HG03097 (cell line): ENCODE data around the gene MPPE1.
"Not testable (repeated sequence)": the region's sequence is repeated elsewhere in the genome, so short reads cannot be mapped to it uniquely, and the experiment has no call there.

Experiments
- ATAC-seq: cut with Tn5 transposase; IDR thresholded peaks from one replicate; pipeline ENCODE4 v1.9.1; 2021; ENCODE audit not compliant: unreplicated experiment, low FRiP score

MPPE1 gene, protein sequence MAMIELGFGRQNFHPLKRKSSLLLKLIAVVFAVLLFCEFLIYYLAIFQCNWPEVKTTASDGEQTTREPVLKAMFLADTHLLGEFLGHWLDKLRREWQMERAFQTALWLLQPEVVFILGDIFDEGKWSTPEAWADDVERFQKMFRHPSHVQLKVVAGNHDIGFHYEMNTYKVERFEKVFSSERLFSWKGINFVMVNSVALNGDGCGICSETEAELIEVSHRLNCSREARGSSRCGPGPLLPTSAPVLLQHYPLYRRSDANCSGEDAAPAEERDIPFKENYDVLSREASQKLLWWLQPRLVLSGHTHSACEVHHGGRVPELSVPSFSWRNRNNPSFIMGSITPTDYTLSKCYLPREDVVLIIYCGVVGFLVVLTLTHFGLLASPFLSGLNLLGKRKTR

DNA sequence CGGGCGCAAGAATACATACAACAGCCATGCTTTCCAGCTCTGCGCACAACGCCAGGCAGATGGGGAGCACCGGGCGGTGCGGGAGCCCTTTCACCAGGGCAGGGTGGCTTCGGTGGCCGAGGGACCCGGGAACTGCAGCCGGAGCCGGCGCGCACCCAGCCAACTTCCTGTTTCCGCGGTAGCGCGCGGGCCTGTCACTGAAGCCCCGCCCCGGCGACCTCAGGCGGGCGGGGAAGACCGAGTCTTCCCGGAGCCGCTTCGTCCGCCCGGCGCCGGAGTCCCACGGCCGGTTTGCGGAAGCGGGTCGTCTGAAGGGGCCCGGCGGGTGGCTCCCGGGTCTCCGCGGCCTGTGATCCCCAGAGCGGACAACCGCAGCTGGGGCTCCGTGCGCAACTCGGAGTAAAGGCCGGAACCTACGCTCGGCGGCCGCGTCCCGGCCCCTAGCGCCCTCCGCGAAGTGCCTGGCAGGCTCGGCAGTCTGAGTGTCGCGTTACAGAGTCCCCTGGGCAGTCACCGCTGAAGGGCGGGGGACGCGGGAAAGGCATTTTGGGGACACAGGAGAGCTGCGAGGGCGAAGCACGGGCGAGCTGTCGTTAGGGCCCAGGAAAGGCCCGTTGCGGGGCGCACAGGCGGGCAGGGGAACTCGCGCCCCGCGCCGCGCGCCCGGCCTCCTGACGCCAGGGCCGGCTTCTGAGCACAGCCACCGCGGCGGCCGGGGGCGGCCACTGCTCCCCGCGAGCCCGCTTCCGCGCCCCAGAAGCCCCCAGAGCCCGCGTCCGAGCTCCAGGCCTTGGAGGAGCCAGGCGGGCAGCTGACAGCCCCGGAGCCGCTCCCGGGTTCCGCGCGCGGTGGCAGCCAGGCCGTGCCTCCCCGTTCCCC, at the start of gene MPPE1:
Gene MPPE1 (minus strand): TSS at position 136 of the 879 bp plus-strand sequence. CDS start 11,053 bp downstream, outside the sequence.
- ATAC-seq: peak; percentile 79

DNA sequence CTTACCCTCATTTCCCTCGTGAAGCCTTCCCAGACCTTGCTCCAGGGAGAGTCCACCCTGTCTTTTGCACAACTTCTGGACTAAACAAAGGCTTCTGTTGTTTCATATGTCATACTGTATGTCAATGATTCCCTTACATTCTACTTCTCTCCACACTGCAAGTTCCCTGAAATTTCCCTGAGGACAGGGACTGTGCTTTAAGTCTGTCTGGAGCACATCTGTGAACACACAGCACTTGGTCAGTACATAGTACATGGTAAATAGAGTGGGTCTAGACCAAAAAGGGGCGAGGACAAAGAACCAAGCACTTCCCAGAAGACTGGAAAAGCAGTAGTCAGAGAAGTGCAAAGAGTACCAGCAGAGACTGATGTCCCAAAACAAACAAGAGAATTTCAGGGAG, 49.5 kb upstream of the MPPE1 start:
- no peak for ATAC-seq

- no peak for ATAC-seq
Measured at GRCh38 chr18:11956371-11957308, 48.5 kb upstream of the MPPE1 start.

DNA sequence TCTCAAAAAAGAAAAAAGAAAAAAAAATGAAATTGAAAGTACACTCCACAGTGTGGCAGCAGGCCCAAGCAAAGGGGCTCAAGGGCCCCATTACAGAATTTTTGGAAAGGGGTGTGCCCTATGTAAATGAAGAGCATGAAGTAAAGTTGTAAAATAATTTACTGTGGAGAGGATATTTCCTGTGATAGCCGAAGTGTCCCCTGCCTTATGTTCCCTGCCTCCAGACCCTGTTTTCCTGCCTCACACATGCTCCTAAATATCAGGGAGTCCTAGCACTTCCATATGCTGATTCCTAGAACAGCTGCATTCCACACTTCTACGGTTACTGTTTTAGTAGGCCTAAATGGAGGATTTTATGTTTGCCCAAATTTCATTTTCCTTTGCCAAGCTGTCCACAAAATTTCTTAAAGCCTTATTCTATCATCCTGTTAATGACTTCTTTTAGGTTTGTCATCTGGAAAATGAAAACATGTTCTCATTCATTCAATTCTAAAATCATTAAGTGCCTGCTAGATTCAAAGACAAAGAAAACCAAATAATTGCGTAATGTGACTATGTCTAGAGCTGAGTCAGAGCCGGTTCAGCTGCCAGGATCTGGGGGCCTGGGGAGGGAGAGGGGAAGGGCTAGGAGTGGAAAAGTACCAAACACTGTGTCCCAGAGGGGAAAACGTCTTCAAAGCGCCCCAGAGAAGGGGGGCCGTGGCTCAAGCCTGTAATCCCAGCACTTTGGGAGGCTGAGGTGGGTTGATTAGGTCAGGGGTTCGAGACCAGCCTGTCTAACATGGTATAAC, 47.3 kb upstream of the MPPE1 start:
- ATAC-seq: no peak

DNA sequence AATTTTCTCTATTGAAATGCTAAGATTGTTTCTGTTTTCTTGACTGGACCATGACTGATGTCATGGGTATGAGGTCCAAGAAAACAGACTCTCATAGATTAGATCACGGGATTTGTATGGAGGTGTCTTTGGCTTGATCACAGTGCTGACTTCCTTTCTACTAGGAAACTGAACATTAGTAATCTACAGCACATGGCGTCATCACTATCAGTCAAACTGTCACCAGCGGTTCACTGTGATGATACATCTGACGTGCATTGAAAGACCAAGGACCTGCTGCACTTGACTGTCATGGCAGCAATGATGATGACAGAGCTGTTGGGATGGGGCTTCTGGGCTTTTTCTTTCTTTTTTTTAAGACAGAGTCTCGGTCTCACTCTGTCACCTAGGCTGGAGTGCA, 45.0 kb upstream of the MPPE1 start:
- no peak for ATAC-seq

DNA sequence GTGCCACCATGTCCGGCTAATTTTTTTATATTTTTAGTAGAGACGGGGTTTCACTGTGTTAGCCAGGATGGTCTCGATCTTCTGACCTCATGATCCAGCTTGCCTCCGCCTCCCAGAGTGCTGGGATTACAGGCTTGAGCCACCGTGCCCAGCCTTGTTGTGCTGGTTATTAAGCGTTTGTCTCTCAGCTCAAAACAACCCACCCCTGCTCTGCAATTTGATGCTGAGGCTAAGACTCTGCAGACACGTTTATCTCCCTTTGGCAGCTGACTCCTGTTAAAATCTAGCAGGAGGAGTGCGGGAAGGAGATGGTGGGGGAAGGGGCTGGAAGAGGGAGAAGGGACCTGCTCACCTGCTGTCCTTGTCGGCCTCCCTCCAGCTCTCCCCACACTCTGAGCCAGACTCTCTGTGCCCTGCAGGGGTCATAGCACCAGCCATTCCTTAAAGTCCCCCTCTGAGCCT, 43.3 kb upstream of the MPPE1 start:
- no peak for ATAC-seq

DNA sequence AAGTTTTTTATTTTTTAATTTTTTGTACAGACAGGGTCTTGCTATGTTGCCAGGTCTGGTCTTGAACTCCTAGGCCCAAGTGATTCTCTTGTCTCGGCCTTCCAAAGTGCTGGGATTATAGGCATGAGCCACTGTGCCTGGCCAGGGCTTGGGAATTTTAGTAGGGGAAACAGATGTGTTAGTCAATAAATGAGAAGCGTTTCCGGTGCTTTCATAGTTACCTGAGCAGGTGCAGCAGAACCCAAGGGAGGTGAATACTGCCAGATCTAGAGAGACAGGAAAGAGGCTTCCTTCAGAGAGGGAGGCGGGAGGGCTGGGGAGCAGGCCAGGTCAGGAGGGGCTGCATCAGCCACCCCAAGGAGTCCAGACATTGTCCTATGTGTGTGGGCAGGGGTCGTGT, 42.7 kb upstream of the MPPE1 start:
- ATAC-seq: no peak

DNA sequence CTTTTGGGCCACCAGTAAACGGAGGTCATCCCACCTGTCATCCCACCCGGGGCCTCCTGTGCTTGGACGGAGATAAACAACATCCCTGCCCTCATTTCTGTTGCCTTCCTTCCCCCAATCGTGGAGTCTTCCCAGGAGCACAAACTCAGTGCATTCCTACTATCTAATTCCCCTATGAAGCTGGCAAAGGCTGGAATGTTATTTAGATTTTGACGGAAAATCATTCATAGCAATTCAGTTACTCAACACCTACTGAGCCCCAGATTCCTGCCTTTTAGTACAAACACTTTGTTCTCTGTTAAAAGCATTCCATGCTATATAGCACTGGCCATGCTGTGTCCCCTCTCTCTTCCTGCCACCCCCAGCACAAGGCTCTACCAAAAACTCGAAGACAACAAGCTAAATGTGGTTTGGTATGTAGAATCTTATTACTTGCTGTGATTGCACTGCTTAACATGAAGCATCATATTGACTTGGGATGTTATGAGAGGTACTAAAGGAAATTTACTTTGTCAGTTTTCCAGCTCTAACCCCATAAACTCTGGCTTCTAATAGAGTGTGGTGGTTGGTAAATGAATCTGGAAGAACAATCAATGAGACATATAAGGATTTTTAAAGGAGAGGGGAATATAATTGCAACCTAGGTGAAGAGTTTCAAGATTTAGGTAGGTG, 40.9 kb upstream of the MPPE1 start:
- ATAC-seq: no peak

DNA sequence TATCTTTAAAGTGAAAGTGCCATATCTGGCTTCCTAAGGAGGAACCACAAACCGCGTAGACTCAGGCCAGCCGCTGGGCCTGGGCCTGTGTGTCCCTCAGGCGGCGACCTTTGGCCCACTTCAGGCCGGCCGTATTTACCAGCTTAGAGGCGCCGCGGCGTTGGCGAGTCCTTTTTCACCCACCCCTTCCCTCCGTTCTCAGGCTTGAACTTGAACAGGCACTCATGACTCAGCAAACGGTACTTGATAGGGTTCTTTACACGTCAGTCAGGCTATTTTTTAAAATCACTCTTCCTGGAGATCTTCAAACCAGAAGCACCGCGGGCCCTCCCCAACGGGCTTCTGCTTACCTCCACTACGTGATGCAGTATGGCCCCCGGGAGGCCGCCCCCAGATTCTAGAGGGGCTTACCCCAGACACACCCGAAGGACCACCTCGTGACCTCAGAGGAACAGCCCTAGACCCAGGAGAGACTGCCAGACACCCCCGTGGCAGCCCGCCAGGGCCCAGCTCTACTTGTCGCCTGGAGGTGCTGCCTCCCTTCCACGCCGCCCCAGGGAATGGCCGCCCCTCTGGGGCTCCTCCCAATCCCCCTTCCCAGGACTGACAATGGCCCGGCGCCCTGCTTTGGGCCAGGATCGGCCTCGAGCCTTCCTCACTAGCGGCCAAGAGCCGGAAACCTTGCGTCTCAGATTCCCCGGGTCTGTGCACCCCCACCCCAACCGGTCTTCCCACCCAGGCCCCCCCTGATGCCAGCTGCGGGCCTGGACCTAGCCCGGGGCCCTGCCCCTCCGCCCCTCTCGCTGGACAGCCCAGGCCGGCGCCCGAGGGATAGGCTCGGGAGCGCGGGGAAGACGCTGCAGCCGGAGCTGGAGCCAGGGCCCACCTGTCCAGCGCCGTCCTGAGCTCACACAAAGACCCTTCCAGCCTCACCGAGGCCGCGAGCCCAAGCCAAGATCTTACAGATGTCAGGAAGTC, 39.4 kb upstream of the MPPE1 start:
- ATAC-seq: peak; percentile 86

GRCh38 chr18:11946756-11947155, 38.6 kb upstream of the MPPE1 start:
- ATAC-seq: peak; percentile 3

GRCh38 chr18:11945834-11946659, 37.9 kb upstream of the MPPE1 start:
- ATAC-seq: not testable (repeated sequence)

DNA sequence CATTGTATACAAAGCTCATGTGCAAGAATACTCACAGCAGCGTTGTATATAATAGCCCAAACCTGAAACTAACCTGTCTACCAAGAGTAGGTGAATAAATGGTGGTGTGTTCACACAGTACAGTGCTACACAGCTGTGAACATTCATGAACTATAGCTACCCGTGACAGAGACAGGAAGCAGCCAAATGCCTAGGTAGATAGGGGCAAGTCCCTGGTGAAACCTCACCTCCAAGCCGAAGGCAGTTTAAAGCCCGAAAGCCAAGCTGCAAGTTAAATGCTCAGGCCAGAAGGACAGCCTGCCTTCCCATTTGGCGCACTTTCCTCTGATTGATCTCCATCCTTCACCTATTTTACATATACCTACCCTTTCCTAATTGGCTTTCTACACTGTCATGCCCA, 36.7 kb upstream of the MPPE1 start:
- ATAC-seq: no peak

DNA sequence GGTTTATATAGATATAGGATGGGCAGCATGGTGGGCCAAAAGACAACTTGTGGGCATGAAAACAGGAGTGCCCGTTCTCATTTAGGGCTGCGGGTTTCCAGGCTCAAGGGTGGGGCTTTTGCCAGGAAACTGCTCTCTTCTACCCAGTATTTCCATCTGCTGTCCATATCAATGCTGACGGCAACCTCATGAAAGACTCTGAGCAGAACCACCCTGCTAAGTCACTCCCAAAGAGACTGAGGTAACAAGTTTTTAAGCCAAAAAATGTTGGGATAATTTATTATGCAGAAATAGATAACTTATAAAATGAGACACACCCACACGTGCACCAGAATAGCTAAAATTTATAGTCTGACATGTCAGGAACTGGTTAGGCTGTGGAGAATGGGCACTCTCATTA, 36.1 kb upstream of the MPPE1 start:
- ATAC-seq: no peak

- ATAC-seq: no peak
Measured at GRCh38 chr18:11943551-11943950, 35.4 kb upstream of the MPPE1 start.

DNA sequence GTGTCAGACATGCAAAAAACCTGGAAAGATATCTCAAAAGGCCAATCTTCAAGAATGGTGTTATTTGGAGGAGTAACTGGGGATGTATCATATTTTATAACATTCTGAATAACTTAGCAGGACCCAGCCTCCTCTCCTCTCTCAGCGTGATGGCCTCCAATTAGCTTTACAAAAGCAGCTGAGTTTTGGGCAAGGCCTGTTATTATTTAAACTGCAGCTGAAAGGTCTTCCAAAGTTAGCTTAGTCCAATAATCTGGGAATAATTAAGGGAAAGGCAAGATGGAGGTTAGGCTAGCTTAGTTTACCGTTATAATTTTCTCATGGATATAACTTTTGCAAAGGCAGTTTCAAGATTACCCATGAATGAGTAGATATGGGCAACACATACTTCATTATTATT, 32.8 kb upstream of the MPPE1 start:
- no peak for ATAC-seq

DNA sequence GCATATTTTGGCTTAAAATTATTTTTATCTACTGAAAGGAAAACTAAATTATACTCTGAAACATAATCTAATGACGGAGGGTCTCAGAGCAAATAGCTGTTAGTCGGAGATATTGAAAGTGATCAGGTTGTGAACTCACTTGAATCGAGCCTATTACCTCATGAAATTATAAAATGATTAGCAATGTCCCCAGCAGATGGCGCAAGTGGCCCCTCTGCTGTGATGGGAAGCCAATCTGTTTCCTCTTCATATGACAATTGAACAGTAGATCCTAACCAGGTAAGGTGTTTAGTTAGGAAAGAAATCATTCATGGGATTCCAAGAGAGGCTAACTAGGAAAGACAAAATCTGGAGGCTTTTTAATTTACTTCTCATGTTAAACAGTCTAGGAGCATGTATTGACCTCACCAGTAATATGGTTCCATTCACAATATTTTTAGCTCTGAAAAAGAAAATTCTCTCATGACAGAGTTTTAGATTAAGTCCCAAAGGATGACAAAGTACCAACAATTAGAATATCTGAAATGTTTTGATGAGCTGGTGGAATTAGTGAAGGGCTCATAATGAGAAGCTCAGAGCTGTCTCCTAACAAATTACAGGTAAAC, 29.9 kb upstream of the MPPE1 start:
- no peak for ATAC-seq

GRCh38 chr18:11932393-11932792, 24.3 kb upstream of the MPPE1 start:
- ATAC-seq: no peak
